GM21723 (cell line): ENCODE measurements around the gene VPS35L.
"Not testable (repeated sequence)": the region's sequence is repeated elsewhere in the genome, so short reads cannot be mapped to it uniquely, and the experiment has no call there.

ENCODE experiments used
- ATAC-seq: cut with Tn5 transposase; IDR thresholded peaks from one replicate; pipeline ENCODE4 v1.9.1; 2021; ENCODE audit warnings: mild to moderate bottlenecking, moderate library complexity; ENCODE audit not compliant: unreplicated experiment

Gene VPS35L

GRCh38 chr16:19644877-19645276 is 89.4 kb downstream of the VPS35L start:
- no peak for ATAC-seq

GRCh38 chr16:19645557-19645981 is 90.1 kb downstream of the VPS35L start:
- no peak for ATAC-seq

GRCh38 chr16:19649980-19650379 is 94.5 kb downstream of the VPS35L start:
- no peak for ATAC-seq

- no peak for ATAC-seq
Measured at GRCh38 chr16:19654147-19654546, 98.6 kb downstream of the VPS35L start.

- ATAC-seq, result no peak
Measured at GRCh38 chr16:19655242-19655777, 99.8 kb downstream of the VPS35L start.

GRCh38 chr16:19657831-19658230 is 102.3 kb downstream of the VPS35L start:
- ATAC-seq, result no peak

GRCh38 chr16:19659554-19659953 is 104.1 kb downstream of the VPS35L start:
- no peak for ATAC-seq

- ATAC-seq, result no peak
Measured at GRCh38 chr16:19660432-19660831, 104.9 kb downstream of the VPS35L start.

GRCh38 chr16:19662351-19662750 is 106.8 kb downstream of the VPS35L start:
- ATAC-seq, result no peak

GRCh38 chr16:19664166-19664565 is 108.7 kb downstream of the VPS35L start:
- ATAC-seq, result no peak

- not testable (repeated sequence) for ATAC-seq
Measured at GRCh38 chr16:19665313-19665712, 109.8 kb downstream of the VPS35L start.

GRCh38 chr16:19666477-19666876 is 111.0 kb downstream of the VPS35L start:
- ATAC-seq, result no peak

GRCh38 chr16:19672378-19672777 is 116.9 kb downstream of the VPS35L start:
- ATAC-seq, result no peak

GRCh38 chr16:19674485-19674884 is 119.0 kb downstream of the VPS35L start:
- ATAC-seq, result no peak

GRCh38 chr16:19677402-19677801 is 121.9 kb downstream of the VPS35L start:
- no peak for ATAC-seq

GRCh38 chr16:19678804-19679203 is 123.3 kb downstream of the VPS35L start:
- ATAC-seq, result no peak

GRCh38 chr16:19679281-19679680 is 123.8 kb downstream of the VPS35L start:
- ATAC-seq, result not testable (repeated sequence)

- no peak for ATAC-seq
Measured at GRCh38 chr16:19680881-19681340, 125.4 kb downstream of the VPS35L start.

GRCh38 chr16:19681637-19682036 is 126.1 kb downstream of the VPS35L start:
- no peak for ATAC-seq

- ATAC-seq, result no peak
Measured at GRCh38 chr16:19683453-19684236, 128.1 kb downstream of the VPS35L start.

GRCh38 chr16:19685176-19685575 is 129.7 kb downstream of the VPS35L start:
- no peak for ATAC-seq

GRCh38 chr16:19687279-19687678 is 131.8 kb downstream of the VPS35L start:
- ATAC-seq, result no peak
